HCT116 (cell line): ENCODE results near the gene PRKAA2.

Experiments used
- CEBPB ChIP-seq: IDR thresholded peaks from 2 replicates; pipeline ENCODE4 v1.6.1; 2012; ENCODE audit warnings: low read depth
- EGR1 ChIP-seq: IDR thresholded peaks from 2 replicates; pipeline ENCODE4 v1.6.1; 2012; ENCODE audit warnings: low read depth
- EZH2 ChIP-seq: fragments of 200-600 bp; sonication (generic); IDR thresholded peaks from 2 replicates; pipeline ENCODE4 v1.6.1; 2017; ENCODE audit warnings: antibody characterized with exemption, mixed run types
- EZH2phosphoT487 ChIP-seq: fragments of 200-600 bp; IDR thresholded peaks from 2 replicates; pipeline ENCODE4 v1.6.1; 2018; ENCODE audit warnings: antibody characterized with exemption, borderline replicate concordance
- JUND ChIP-seq: IDR thresholded peaks from 2 replicates; pipeline ENCODE4 v1.6.1; 2012
- POLR2A ChIP-seq: IDR thresholded peaks from 2 replicates; pipeline ENCODE4 v1.7.0; 2011; ENCODE audit warnings: borderline replicate concordance; ENCODE audit not compliant: insufficient read depth, insufficient read length; ENCODE audit errors: extremely low read depth
- POLR2AphosphoS5 ChIP-seq: IDR thresholded peaks from 2 replicates; pipeline ENCODE4 v1.6.1; 2011; ENCODE audit warnings: mild to moderate bottlenecking, low read depth, low read length, moderate library complexity
- SIN3A ChIP-seq: IDR thresholded peaks from 2 replicates; pipeline ENCODE4 v1.6.1; 2012; ENCODE audit warnings: low read depth
- SP1 ChIP-seq: IDR thresholded peaks from 2 replicates; pipeline ENCODE4 v1.6.1; 2012; ENCODE audit warnings: low read depth
- ZNF274 ChIP-seq: fragments of 200-500 bp; sonication (Bioruptor generic); IDR thresholded peaks from 2 replicates; pipeline ENCODE4 v1.6.1; 2014; ENCODE audit warnings: mild to moderate bottlenecking, low read depth, low read length, inconsistent platforms
- TF ChIP-seq, protein P1 (sequence below), 3 experiments: fragments of 200-600 bp in 1 of 3; sonication (generic) in 1 of 3; IDR thresholded peaks in 2 of 3; conservative IDR thresholded peaks in 1 of 3; 2 replicates each; pipeline ENCODE4 v1.5.1; 2012 to 2017; ENCODE audit warnings: low read depth in 2 of 3, low read length in 2 of 3, antibody characterized with exemption in 1 of 3, borderline replicate concordance in 1 of 3, control low read depth in 1 of 3, mild to moderate bottlenecking in 1 of 3, mixed read lengths in 1 of 3, mixed run types in 1 of 3, moderate library complexity in 1 of 3; ENCODE audit not compliant: insufficient read depth in 1 of 3
- TF ChIP-seq, protein P2 (sequence below): IDR thresholded peaks from 2 replicates; pipeline ENCODE4 v1.6.1; 2012

DNA sequence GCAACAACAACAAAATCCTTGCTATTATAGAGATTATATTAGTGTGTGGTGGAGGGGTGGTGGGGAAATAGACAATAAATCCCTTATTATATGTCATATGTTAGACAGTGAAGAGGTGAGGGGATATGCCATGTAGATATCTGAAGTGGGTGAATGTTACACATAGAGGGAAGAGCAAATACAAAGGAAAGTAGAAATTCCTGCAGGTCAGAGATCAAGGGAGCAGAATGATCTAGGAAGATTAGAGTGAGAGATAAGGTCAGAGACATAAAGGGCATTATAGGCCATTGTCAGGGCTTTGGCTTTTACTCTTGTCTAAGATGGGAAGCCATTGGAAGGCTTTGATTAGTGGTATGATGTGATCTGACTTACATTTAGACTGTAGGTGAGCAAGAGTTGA, 38.5 kb downstream of the PRKAA2 start:
- TF ChIP-seq, protein P1, sequence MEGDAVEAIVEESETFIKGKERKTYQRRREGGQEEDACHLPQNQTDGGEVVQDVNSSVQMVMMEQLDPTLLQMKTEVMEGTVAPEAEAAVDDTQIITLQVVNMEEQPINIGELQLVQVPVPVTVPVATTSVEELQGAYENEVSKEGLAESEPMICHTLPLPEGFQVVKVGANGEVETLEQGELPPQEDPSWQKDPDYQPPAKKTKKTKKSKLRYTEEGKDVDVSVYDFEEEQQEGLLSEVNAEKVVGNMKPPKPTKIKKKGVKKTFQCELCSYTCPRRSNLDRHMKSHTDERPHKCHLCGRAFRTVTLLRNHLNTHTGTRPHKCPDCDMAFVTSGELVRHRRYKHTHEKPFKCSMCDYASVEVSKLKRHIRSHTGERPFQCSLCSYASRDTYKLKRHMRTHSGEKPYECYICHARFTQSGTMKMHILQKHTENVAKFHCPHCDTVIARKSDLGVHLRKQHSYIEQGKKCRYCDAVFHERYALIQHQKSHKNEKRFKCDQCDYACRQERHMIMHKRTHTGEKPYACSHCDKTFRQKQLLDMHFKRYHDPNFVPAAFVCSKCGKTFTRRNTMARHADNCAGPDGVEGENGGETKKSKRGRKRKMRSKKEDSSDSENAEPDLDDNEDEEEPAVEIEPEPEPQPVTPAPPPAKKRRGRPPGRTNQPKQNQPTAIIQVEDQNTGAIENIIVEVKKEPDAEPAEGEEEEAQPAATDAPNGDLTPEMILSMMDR (IDR thresholded peaks at IDR 0.05 in 2 of 3, conservative IDR thresholded peaks at IDR 0.05 in 1 of 3; ENCODE audit: borderline replicate concordance in 1 of 3, insufficient read depth in 1 of 3, low read depth in 2 of 3, low read length in 2 of 3), result no peak
- TF ChIP-seq POLR2A (no peak), POLR2AphosphoS5 (no peak), SP1 (no peak), EGR1 (no peak), EZH2phosphoT487 (no peak), JUND (no peak), SIN3A (no peak), EZH2 (no peak), ZNF274 (no peak), CEBPB (no peak)
- TF ChIP-seq, protein P2, sequence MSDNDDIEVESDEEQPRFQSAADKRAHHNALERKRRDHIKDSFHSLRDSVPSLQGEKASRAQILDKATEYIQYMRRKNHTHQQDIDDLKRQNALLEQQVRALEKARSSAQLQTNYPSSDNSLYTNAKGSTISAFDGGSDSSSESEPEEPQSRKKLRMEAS, result no peak
